ENCODE data around the gene FUBP1.
A peak's percentile ranks its signal among the peaks of the same experiment; 100 is the strongest.
"Not testable (repeated sequence)": the region's sequence is repeated elsewhere in the genome, so short reads cannot be mapped to it uniquely, and the experiment has no call there.

FUBP1 gene

DNA sequence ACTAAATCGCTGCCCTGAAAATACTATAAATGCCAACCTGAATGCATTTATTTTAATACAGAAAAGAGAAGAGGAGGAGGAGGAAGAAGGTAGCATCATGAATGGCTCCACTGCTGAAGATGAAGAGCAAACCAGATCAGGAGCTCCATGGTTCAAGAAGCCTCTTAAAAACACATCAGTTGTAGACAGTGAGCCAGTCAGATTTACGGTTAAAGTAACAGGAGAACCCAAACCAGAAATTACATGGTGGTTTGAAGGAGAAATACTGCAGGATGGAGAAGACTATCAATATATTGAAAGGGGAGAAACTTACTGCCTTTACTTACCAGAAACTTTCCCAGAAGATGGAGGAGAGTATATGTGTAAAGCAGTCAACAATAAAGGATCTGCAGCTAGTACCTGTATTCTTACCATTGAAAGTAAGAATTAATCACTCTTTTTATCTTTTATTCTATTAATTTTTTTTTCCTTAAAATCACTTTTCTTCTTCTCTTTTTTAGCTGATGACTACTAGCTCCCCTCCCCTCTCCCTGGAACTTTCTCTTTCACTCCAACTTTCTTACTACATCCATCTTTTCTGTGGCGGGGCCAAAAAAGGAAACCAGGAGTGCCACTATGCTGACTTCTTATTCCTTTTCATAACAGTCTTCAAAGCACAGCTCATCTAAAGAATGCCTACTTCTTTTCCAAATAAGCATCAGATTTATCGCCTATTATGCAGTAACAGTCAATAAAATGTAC lies 36.3 kb downstream of the FUBP1 start:
- peaks cover 9% of the 10 kb centered on the region for H3K36me3 Mint-ChIP-seq
- H3K4me1 Mint-ChIP-seq (ENCODE audit: low read depth), result peaks cover 13% of the 10 kb centered on the region
- H3K4me3 Mint-ChIP-seq, result no peak overlapping the region
- peak overlapping the region; percentile 50 for H3K27ac Mint-ChIP-seq
- no peaks in the 10 kb centered on the region for H3K9me3 Mint-ChIP-seq (ENCODE audit: low read depth)
- H3K27me3 Mint-ChIP-seq, result no peaks in the 10 kb centered on the region

DNA sequence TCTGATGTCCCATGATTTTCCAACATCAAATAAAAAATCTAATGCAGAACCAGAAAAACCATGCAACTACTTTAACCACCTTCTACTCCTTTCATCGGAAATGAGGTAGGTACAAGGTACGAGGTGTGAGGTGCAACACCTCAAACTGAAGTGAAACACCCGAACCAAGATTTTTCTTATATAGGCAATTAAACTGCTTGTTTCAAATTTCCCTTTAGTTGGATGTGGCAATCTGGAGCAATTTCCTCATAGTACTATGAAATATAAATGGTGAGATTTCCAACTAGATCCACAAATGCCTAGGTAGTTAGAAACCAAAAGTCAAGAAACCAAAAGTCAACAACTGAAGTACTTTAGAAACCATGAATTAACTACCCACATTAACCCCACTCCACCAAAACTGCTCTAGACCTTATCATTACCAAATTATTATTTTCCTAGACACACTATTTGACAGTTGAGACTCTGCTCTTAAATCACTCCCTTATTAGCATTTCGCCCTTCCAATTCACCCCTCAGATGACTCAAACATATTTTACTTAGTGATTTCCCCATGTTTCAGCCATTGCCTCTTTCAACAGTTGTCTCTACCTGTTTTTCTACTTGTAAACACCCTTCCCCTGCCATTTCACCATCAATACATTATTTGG lies 37.8 kb downstream of the FUBP1 start:
- no peaks in the 10 kb centered on the region for H3K9me3 Mint-ChIP-seq (ENCODE audit: low read depth)
- peaks cover 7% of the 10 kb centered on the region for H3K4me1 Mint-ChIP-seq (ENCODE audit: low read depth)
- H3K36me3 Mint-ChIP-seq, result peaks cover 9% of the 10 kb centered on the region
- H3K4me3 Mint-ChIP-seq, result no peak overlapping the region
- H3K27ac Mint-ChIP-seq, result no peak overlapping the region
- no peaks in the 10 kb centered on the region for H3K27me3 Mint-ChIP-seq

DNA sequence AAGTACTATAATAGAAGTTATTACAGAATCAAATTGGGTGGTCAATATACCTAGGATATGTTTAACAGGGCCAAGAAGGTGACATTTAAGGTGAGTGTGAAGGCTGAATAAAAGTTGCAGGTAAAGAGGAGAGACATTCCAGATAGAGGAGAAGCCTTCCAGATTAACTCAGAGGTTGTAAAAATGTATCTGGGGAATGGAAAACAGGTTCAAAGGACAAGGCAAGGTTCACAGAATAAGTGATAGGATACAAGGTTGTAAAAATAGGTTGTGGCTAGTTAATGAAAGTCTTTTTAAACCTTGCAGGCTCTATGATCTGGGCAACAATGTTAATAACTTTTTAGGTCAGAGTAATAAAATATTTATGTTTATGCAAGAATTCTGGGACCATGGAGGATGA lies 40.2 kb downstream of the FUBP1 start:
- H3K4me3 Mint-ChIP-seq, result no peak overlapping the region
- H3K36me3 Mint-ChIP-seq, result peaks cover 5% of the 10 kb centered on the region
- no peaks in the 10 kb centered on the region for H3K9me3 Mint-ChIP-seq (ENCODE audit: low read depth)
- no peak overlapping the region for H3K27ac Mint-ChIP-seq
- no peaks in the 10 kb centered on the region for H3K27me3 Mint-ChIP-seq
- H3K4me1 Mint-ChIP-seq (ENCODE audit: low read depth), result peaks cover 3% of the 10 kb centered on the region

DNA sequence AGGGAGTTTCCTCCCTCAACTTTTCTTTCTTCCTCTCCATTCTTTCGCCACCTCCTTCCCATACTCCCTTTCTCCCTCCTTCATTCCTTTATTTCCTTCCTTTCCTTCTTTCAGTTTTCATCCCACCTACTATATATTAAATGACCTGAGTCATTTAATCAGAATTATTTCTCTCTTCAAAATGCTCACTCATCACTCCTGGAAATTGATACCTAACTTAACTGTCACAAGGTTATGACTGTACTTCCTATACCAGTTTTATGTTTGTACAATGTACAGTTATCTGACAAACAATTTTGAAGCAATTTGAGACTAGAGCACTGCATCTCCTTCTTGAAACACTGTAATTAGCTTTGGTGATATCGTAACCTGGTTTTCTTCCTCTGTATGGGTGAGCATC lies 49.1 kb downstream of the FUBP1 start:
- Mint-ChIP-seq H3K9me3 (ENCODE audit: low read depth) (no peaks in the 10 kb centered on the region), H3K27ac (no peak overlapping the region), H3K4me1 (ENCODE audit: low read depth) (peaks cover 7% of the 10 kb centered on the region), H3K36me3 (peaks cover 5% of the 10 kb centered on the region), H3K4me3 (no peak overlapping the region), H3K27me3 (no peaks in the 10 kb centered on the region)

DNA sequence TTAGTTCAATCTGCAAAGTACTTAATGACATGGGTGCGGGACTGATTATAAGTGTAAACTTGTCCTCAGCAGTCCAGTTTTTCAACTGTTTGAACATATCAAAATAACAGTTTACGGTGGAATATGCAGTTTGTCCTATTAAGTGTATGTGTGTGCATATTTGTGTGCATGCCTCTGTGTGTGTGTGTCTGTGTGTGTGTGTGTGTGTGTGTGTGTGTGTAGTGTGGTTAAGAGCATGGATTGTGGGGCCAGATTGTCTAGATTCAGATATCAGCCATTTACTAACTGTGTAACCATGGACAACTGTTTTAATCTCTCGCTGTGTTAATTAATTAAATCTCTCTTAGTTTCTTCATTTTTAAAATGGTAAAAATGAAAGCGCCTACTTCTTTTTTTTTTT lies 51.5 kb downstream of the FUBP1 start:
- H3K36me3 Mint-ChIP-seq, result peaks cover 5% of the 10 kb centered on the region
- peak overlapping the region; percentile 74 for H3K4me3 Mint-ChIP-seq
- no peaks in the 10 kb centered on the region for H3K9me3 Mint-ChIP-seq (ENCODE audit: low read depth)
- no peak overlapping the region for H3K27ac Mint-ChIP-seq
- no peaks in the 10 kb centered on the region for H3K27me3 Mint-ChIP-seq
- peaks cover 7% of the 10 kb centered on the region for H3K4me1 Mint-ChIP-seq (ENCODE audit: low read depth)

DNA sequence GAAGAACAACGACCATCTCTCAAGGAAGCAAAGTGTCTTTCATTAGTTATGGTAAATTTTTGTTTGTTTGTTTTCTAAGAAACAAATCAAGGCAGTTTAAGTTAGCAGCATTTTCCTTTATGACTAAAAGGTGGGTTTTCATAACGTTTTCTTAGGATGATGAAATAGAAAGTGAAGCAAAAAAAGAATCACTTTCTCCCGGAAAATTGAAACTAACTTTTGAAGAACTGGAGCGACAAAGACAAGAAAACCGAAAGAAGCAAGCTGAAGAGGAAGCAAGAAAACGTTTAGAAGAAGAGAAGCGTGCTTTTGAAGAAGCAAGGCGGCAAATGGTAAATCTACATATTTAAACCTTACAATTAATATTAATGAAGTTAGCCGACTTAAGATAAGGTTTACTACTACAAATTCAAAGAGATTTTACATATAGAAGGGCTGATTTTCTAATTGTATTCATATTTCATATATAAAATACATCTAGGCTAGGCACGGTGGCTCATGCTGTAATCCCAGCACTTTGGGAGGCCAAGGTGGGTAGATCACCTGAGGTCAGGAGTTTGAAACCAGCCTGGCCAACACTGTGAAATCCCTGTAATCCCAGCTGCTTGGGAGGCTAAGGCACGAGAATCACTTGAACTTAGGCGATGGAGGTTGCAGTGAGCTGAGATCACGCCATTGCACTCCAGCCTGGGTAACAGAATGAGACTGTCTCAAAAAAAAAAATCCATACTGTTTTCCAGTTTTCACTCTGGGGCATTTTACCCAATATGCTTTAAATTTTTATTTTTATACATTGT lies 52.1 kb downstream of the FUBP1 start:
- H3K27ac Mint-ChIP-seq, result peak overlapping the region; percentile 25

DNA sequence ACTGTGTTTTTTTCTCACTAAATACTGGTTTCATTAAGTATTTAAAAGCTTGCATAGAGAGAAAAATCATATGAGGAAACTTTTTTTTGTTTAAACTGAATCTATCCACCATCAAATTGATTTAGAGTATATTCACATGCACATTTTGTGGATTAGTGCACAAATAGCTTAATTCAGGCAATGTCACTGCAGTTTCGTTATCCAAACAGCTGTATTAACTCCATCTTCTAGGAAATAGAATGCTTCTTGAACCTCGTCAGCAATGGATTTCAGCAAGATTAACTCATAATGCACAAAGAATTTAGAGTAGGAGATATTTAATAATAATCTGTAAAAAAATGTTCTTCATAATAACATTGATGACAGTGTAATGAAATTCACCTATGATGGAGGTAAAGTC lies 52.9 kb downstream of the FUBP1 start:
- no peaks in the 10 kb centered on the region for H3K9me3 Mint-ChIP-seq (ENCODE audit: low read depth)
- peaks cover 7% of the 10 kb centered on the region for H3K4me1 Mint-ChIP-seq (ENCODE audit: low read depth)
- H3K36me3 Mint-ChIP-seq, result peaks cover 5% of the 10 kb centered on the region
- H3K27ac Mint-ChIP-seq, result no peak overlapping the region
- H3K27me3 Mint-ChIP-seq, result no peaks in the 10 kb centered on the region
- H3K4me3 Mint-ChIP-seq, result peak overlapping the region; percentile 81

More for the DNA sequence above, 52.1 kb downstream of the FUBP1 start:
- H3K4me1 Mint-ChIP-seq (ENCODE audit: low read depth), result peaks cover 7% of the 10 kb centered on the region
- H3K9me3 Mint-ChIP-seq (ENCODE audit: low read depth), result no peaks in the 10 kb centered on the region
- H3K27me3 Mint-ChIP-seq, result no peaks in the 10 kb centered on the region
- peaks cover 5% of the 10 kb centered on the region for H3K36me3 Mint-ChIP-seq
- H3K4me3 Mint-ChIP-seq, result peak overlapping the region; percentile 81

DNA sequence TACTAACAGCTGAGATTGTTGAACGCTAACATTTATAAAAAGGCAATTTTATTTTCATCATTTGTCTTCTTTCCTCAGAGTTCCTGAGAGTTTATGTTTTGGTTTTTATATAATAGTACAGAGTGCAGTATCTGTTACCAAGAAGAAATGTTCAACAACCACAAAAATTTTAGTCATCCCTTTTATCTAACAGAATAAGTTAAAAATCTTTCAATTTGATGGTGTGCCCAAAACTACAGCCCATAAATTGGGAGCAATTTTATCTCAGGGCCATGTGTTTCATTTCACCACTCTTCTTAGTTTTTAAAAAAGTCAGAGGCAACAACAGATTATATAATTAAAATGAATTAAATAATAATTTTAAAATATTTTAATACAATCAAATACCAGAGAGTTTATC lies 53.4 kb downstream of the FUBP1 start:
- Mint-ChIP-seq H3K9me3 (ENCODE audit: low read depth) (no peaks in the 10 kb centered on the region), H3K4me3 (no peak overlapping the region), H3K27ac (no peak overlapping the region), H3K27me3 (no peaks in the 10 kb centered on the region), H3K36me3 (peaks cover 5% of the 10 kb centered on the region), H3K4me1 (ENCODE audit: low read depth) (peaks cover 7% of the 10 kb centered on the region)

DNA sequence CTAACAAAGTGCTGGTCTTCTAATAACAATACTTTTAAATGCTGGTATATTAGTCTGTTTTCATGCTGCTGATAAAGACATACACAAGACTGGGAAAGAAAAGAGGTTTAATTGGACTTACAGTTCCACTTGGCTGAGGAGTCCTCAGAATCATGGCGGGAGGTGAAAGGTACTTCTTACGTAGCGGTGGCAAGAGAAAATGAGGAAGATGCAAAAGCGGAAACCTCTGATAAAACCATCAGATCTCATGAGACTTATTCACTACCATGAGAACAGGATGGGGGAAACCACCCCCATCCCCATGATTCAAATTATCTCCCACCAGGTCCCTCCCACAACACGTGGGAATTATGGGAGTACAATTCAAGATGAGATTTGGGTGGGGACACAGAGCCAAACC lies 60.0 kb downstream of the FUBP1 start:
- not testable (repeated sequence) for H3K4me1 Mint-ChIP-seq (ENCODE audit: low read depth); H3K27me3 Mint-ChIP-seq; H3K9me3 Mint-ChIP-seq (ENCODE audit: low read depth); H3K27ac Mint-ChIP-seq; H3K4me3 Mint-ChIP-seq; H3K36me3 Mint-ChIP-seq

DNA sequence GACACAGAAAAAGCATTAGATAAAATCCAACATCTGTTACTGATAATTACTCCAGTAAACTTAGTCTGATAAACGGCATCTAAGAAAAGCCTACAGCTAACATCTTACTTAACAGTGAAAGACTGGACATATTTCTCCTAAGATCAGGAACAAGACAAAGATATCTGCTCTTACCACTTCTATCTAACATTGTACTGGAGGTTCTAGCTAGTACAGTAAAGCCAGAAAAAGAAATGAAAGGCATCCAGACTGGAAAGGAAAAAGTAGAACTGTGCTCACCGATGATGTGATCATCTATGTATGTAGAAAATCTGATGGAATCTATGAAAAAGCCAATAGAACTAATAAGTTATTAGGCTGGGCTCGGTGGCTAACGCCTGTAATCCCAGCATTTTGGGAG lies 68.8 kb downstream of the FUBP1 start:
- Mint-ChIP-seq H3K27ac (no peak overlapping the region), H3K27me3 (peaks cover 4% of the 10 kb centered on the region), H3K9me3 (ENCODE audit: low read depth) (no peaks in the 10 kb centered on the region), H3K4me1 (ENCODE audit: low read depth) (no peaks in the 10 kb centered on the region), H3K4me3 (no peak overlapping the region), H3K36me3 (peaks cover 2% of the 10 kb centered on the region)

DNA sequence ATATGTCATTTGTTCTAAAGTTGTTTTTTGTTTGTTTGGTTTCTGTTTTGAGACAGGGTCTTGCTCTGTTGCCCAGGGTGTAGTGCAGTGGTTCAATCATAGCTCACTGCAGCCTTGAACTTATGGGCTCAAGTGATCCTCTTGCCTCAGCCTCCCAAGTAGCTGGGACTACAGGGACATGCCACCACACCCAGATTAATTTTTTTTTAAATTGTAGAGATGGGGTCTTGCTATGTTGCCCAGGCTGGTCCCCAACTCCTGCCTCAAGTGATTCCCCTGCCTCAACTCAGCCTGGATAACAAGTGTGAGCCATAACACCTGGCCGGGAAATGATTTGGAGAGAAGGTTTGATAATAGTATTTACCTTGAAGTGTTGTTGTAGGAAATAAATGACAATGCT lies 72.2 kb downstream of the FUBP1 start:
- no peaks in the 10 kb centered on the region for H3K9me3 Mint-ChIP-seq (ENCODE audit: low read depth)

DNA sequence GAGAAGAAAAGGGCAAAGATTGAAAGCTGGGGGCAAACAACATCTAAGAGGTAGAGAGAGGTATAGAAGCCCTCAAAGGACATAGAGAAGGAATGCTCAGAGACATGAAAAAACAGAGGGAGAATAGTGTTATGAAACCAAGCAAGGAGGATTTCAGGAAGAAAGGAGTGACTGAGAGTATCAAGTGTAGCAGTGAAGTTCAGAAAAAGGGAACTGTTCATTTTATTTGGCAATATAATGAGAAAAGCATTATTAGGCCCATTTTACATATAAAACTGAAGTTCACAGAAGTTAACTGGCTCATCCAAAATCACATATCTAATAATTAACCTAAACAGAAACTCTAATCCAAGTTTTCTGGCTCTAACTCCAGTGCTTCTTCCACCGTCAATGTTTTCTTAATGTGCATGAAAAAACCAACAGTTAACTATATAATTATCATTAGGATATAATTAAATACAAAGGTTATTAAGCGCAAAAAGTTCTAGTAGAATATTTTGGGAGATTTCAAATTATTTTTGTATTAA lies 72.8 kb downstream of the FUBP1 start:
- Mint-ChIP-seq H3K4me1 (ENCODE audit: low read depth) (no peaks in the 10 kb centered on the region), H3K27ac (no peak overlapping the region)

More for the DNA sequence above, 72.2 kb downstream of the FUBP1 start:
- peaks cover 2% of the 10 kb centered on the region for H3K36me3 Mint-ChIP-seq
- H3K27me3 Mint-ChIP-seq, result peaks cover 4% of the 10 kb centered on the region
- no peaks in the 10 kb centered on the region for H3K4me1 Mint-ChIP-seq (ENCODE audit: low read depth)
- no peak overlapping the region for H3K27ac Mint-ChIP-seq
- no peak overlapping the region for H3K4me3 Mint-ChIP-seq

DNA sequence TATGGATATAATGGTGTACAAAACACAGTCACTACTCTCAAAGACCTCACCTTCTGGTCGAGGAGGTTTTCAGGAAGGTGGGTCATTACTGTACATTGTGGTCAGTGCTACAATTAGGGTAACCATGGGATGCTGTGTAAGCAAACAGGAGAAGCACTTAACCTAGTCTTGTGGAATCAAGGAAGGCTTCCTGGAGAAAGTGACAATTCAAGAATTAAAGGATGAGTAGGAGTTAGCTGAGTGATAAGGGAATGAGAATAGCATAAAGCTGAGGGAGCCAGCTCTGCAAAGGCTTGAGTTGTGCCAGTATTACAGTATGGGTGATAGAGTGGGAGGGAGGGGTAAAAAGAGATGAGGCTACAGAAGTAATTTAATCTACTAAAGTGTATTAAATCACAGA lies 73.3 kb downstream of the FUBP1 start:
- no peaks in the 10 kb centered on the region for H3K4me1 Mint-ChIP-seq (ENCODE audit: low read depth)
- peaks cover 2% of the 10 kb centered on the region for H3K36me3 Mint-ChIP-seq
- peaks cover 4% of the 10 kb centered on the region for H3K27me3 Mint-ChIP-seq
- no peaks in the 10 kb centered on the region for H3K9me3 Mint-ChIP-seq (ENCODE audit: low read depth)
- H3K27ac Mint-ChIP-seq, result no peak overlapping the region
- no peak overlapping the region for H3K4me3 Mint-ChIP-seq

More for the DNA sequence above, 72.8 kb downstream of the FUBP1 start:
- H3K27me3 Mint-ChIP-seq, result peaks cover 4% of the 10 kb centered on the region
- H3K9me3 Mint-ChIP-seq (ENCODE audit: low read depth), result no peaks in the 10 kb centered on the region
- H3K36me3 Mint-ChIP-seq, result peaks cover 2% of the 10 kb centered on the region
- H3K4me3 Mint-ChIP-seq, result no peak overlapping the region

DNA sequence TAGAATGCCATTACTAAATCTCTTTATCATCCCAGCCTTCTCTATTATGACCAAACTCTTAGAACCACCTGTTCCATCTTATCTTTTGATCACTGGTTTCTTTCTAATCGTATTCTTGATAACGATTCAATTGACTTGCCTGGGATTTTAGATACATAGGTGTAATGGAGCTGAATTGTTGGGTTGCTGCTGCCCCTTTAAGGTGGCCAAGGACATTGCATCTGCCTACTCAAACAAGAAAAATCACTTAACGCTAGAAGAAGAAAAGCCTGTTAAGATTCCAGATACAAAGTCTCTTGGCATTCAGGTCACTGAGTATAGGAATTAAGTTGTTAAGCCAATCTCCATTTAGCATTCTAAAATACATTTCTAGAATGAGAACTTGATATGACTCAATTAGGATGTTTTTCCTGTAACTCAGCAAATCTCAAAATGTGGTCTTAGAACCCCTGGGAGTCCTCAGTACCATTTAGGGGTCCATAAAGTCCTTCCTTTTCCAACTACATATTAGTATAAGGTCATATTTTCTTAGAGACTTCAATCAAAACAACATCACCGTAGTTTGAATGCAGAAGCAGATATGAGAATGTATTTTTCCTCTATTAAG lies 78.1 kb downstream of the FUBP1 start:
- Mint-ChIP-seq H3K27ac (no peak overlapping the region), H3K4me1 (ENCODE audit: low read depth) (no peaks in the 10 kb centered on the region), H3K36me3 (peaks cover 3% of the 10 kb centered on the region), H3K27me3 (no peaks in the 10 kb centered on the region), H3K4me3 (no peak overlapping the region), H3K9me3 (ENCODE audit: low read depth) (no peaks in the 10 kb centered on the region)

Data from activated naive CD8-positive, alpha-beta T cell (primary cell).